ENCODE data around the gene SPATA19.

SPATA19 gene

DNA sequence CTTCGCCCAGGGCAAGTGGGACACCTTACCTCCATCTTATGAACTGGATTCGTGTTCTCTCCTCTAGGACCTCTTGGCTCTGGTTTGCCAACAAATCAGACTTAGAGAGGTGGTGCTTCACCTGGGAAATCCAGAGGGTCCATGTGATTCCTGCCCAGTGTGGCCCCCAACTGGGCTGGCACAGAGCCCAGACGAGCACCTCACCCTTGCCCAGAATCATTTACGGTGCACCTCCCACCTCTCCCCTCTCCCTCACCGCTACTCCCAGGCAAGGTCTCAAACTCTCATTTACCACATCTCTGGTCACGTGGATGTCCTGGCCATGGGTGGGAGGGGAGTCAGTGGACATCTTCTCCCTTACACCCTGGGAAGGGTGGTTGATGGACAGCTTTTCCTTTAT is 1.1 kb downstream of the SPATA19 start:
- no peak for TF ChIP-seq ZFX (IDR thresholded peaks at IDR 0.05; ENCODE audit: borderline replicate concordance)
- TF ChIP-seq, protein P1, sequence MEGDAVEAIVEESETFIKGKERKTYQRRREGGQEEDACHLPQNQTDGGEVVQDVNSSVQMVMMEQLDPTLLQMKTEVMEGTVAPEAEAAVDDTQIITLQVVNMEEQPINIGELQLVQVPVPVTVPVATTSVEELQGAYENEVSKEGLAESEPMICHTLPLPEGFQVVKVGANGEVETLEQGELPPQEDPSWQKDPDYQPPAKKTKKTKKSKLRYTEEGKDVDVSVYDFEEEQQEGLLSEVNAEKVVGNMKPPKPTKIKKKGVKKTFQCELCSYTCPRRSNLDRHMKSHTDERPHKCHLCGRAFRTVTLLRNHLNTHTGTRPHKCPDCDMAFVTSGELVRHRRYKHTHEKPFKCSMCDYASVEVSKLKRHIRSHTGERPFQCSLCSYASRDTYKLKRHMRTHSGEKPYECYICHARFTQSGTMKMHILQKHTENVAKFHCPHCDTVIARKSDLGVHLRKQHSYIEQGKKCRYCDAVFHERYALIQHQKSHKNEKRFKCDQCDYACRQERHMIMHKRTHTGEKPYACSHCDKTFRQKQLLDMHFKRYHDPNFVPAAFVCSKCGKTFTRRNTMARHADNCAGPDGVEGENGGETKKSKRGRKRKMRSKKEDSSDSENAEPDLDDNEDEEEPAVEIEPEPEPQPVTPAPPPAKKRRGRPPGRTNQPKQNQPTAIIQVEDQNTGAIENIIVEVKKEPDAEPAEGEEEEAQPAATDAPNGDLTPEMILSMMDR (IDR thresholded peaks at IDR 0.05): no peak

DNA sequence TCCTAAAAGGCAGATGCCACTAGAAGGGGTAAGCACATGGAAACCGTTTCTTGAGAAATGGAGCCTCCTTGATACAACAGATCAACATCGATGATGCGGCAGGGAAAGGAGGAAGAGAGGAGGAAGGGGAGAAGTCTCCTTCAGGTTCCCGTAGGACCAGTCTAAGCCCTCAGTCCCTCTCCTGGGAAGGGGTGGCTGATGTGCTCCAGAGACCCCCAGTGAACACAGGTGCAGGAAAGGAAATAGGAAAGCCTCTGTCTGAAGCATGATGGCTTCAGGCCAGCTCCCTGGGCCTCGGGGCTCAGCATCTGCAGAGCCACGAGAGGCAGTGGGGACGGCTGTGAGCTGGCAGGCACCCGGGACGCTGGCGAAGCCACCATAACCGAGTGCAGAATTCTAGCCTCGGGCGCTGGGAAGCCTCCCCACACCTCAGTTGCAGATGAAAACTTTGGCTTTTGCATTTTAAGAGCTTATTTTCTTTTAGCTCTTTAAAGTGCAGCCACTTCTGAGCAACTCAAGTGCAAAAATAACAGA is 1.8 kb downstream of the SPATA19 start:
- TF ChIP-seq, protein P1 (IDR thresholded peaks at IDR 0.05): no peak
- TF ChIP-seq ZFX (IDR thresholded peaks at IDR 0.05; ENCODE audit: borderline replicate concordance): no peak
- no peak overlapping the region for H3K27ac ChIP-seq

More for the DNA sequence above, 1.1 kb downstream of the SPATA19 start:
- no peak overlapping the region for H3K27ac ChIP-seq

DNA sequence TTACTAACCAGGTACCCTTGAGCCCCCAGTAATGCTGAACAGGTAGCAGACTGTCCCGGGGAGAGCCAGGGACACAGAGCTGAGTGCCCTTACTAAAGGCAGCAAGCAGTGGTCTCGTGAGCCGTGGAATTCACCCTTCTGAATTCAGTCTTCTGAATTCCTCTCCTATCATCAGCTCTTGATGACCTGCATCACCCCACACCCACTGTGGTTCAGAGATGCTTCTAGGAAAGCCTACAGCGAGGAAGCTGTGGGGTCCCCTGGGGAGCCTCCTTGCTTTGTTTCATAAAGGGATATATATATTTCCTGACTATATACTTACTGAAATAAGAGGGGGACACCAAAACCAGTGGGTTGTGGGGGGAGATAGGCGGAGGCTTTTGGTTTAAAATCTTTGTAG is 2.6 kb downstream of the SPATA19 start:
- TF ChIP-seq, protein P1 (IDR thresholded peaks at IDR 0.05): no peak
- TF ChIP-seq ZFX (IDR thresholded peaks at IDR 0.05; ENCODE audit: borderline replicate concordance): no peak
- H3K27ac ChIP-seq: no peak overlapping the region

DNA sequence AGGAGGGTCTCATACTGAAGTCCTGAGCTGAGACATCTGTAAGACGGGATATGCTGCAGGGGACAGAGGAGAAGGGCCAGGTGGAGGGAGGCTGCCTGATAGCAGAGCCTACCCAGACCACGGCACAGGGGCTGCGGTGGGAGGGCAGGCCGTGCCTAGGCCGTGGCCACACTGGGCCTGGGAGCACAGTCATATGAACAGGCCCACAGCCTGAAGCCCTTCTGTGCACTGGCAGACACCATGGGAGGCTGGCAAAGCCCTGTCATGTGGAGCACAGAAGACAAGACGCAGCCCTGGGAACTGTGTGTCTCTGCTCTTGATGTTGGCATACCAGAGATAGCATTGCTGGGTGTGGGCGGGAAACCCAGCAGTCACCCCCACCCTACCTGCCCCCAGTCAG is 3.3 kb downstream of the SPATA19 start:
- no peak for TF ChIP-seq ZFX (IDR thresholded peaks at IDR 0.05; ENCODE audit: borderline replicate concordance)
- TF ChIP-seq, protein P1 (IDR thresholded peaks at IDR 0.05): no peak
- H3K27ac ChIP-seq: no peak overlapping the region

DNA sequence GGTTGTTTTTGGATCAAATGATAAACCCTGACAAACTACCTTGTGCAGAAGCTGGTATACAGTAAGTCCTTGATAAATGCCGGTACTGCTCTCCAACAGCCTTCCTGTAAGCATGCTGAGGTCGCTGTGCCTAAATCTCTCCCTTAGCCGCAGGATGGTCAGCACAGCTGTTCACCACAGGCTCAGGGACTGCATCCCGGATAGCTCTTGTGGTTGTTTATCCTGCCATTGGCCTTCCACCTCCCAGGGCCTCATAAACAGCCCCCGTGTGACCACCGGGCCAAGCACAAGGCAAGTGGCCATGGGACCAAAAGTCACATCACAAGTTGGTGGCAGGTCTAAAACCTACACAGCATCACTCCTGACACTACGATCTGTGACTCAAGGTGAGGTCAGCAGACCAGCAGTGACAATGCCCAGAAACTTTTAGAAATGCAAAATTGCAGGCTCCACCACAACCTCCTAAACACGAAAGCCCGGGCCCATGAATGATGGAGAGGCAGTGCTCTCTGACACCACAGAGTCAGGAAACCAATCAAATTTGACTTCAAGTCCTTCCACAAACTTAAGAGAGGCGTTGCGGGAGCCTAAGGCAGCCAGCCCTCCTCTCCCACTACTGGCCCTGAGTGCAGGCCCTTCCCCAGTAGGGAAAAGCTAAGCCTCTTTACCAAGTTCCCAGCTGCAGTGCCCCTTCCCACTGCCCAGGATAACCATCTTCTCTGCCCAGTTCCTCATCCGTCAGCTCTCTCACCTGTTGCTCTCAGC is 3.9 kb downstream of the SPATA19 start:
- TF ChIP-seq, protein P1 (IDR thresholded peaks at IDR 0.05): no peak
- TF ChIP-seq ZFX (IDR thresholded peaks at IDR 0.05; ENCODE audit: borderline replicate concordance): no peak
- no peak overlapping the region for H3K27ac ChIP-seq

DNA sequence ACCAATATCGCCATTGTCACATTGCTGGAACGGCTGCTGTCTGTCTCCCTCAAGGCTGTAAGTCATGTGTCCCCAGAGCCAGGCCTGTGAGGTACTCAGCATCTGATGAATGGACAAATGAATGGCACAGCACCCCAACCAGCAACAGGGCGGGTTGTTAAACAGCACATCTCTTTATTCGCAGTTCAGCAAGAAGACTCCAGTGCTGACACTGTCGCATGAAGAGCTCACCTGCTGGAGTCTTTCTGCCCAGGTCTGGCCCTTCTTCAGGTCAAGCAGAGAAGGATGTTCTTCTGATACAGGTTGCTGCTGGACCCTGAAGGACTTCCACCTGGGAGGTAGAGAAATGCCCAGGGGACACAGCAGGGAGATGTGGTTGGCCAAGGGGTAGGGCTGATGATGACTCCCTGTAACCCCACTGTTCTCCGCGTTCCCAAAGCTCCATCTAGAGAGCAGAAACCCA is 4.8 kb downstream of the SPATA19 start:
- TF ChIP-seq, protein P1 (IDR thresholded peaks at IDR 0.05): no peak
- TF ChIP-seq ZFX (IDR thresholded peaks at IDR 0.05; ENCODE audit: borderline replicate concordance): no peak

More for the DNA sequence above, 4.8 kb downstream of the SPATA19 start:
- no peak overlapping the region for H3K27ac ChIP-seq
